Right renal cortex interstitium (tissue), 3 donors: ENCODE results near the gene SYF2. TPM values are rescaled to one million over a fixed set of nuclear protein-coding genes. Genes with fewer than 3 reads are reported as not detected.
"Not testable (repeated sequence)": the region's sequence is repeated elsewhere in the genome, so short reads cannot be mapped to it uniquely, and the experiment has no call there.

Source experiments
- DNase-seq, 3 donors: peaks; one replicate each; pipeline ENCODE4 v3.0.0-alpha.2; 2013; ENCODE audit warnings: low read depth in 3 of 3, low spot score in 2 of 3
- polyA plus RNA-seq, 3 donors: library from polyadenylated mRNA; unstranded; fragments of 120-200 nt; gene quantifications; one replicate each; pipeline ENCODE4 v1.2.1, GENCODE V29; 2013; ENCODE audit not compliant: insufficient read length in 3 of 3

SYF2 gene
- polyA plus RNA-seq, 3 donors = 122 to 141 (median 128) TPM

DNA sequence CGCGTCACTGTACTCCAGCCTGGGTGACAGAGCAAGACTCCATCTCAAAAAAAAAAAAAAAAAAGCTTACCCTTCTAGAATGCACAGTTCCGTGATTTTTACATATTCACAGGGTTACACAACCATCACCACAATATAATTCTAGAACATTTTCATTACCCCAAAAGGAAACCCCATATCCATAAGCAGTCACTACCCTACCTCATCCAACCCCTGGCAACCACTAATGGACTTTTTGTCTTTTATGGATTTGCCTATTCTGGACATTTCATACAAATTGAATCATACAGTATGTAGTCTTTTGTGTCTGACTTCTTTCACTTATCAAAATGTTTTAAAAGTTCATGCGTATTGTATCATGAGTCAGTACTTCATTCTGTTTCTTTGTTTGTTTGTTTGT is 22.8 kb downstream of the SYF2 start:
- no peak for DNase-seq

- no peak for DNase-seq
Observed at GRCh38 chr1:25208561-25209222, 23.6 kb downstream of the SYF2 start.

GRCh38 chr1:25208092-25208491 is 24.2 kb downstream of the SYF2 start:
- no peak for DNase-seq

DNA sequence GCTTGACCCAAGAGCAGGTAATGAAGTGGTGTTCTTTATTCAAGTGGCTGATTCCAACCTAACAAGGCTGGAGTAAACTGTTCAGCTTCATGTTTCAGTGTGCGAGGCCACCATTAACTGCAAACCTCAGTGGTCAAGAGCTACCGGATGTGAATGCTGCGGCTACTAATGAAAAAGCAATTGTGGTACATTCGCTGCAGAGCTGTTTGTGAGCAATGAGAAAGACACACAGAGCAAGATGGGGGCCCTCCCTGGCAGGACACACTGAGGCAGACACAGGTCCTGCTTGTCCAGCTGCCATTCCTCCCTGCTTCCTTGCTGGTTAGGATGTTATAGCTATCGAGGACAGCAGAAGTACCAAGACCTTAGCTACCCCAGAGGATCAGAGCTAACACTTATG is 26.1 kb downstream of the SYF2 start:
- no peak for DNase-seq

DNA sequence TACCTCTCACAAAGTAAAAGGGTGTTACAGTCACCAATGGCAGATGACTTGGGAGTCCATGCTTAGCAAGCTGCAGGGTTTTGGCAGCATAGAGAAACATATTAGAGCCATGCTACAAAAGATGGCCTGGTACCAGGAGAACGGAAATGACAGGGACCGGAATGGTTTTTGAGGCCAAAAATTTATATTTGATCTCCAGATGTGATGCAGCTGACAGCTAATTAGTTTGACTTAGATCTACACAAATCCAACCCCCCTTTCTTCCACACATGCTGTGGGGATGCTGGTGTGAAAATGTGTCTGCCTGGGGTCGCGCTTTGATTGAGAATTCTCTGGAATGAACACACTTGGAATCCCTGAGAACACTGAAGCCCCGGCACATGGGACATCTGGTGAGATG is 26.5 kb downstream of the SYF2 start:
- DNase-seq = no peak

DNA sequence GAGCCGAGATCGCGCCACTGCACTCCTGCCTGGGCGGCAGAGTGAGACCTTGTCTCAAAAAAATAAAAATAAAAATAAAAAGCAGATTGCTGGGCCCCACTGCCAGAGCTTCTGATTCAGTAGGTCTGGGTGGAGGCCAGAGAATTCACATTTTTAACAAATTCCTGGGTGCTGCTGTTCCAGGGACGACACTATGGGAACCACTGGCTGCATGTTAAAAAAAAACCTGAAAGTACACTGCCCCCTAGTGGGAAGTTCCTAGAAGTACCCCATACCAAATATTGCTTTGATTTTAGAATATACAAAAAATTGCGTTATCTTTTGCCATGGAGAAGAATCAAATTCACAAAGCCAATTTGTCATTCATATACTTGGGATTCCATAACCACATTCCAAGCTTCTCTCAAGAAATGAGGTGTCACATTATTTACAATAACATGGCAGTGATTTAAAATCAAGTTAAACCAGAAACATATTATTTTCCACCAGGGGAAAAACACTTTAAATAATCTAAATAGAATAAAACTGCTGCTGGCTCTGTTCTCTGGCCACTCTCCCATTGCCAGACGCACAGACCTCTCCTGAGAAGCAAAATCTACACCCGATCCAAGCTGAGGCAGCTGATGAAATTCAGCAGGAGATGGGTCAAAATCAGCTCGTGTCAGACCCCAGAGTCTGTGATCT is 27.4 kb downstream of the SYF2 start:
- DNase-seq = no peak

DNA sequence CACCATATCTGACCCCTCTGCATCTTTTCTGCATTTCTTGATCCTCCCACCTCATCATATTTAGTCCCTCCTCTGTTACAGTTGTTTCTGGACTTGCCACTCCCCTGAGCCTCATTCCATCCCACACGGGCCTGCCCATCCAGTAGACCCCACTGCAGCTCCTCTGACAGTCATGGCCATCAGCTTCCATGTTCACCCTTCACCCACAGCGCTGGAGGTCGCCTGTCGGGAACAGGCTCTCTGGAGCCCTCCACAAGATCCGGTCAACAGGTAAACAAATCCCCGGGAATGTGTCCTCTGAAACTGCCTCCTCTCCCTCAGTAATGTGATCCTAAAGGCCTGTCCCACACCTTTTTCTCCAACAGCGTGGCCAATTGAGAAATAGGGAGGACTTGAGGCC is 31.3 kb downstream of the SYF2 start:
- no peak for DNase-seq

- DNase-seq = no peak
Observed at GRCh38 chr1:25199819-25200620, 32.3 kb downstream of the SYF2 start.

- DNase-seq = no peak
Observed at GRCh38 chr1:25198663-25199252, 33.5 kb downstream of the SYF2 start.

- DNase-seq = no peak
Observed at GRCh38 chr1:25197982-25198662, 34.2 kb downstream of the SYF2 start.

DNA sequence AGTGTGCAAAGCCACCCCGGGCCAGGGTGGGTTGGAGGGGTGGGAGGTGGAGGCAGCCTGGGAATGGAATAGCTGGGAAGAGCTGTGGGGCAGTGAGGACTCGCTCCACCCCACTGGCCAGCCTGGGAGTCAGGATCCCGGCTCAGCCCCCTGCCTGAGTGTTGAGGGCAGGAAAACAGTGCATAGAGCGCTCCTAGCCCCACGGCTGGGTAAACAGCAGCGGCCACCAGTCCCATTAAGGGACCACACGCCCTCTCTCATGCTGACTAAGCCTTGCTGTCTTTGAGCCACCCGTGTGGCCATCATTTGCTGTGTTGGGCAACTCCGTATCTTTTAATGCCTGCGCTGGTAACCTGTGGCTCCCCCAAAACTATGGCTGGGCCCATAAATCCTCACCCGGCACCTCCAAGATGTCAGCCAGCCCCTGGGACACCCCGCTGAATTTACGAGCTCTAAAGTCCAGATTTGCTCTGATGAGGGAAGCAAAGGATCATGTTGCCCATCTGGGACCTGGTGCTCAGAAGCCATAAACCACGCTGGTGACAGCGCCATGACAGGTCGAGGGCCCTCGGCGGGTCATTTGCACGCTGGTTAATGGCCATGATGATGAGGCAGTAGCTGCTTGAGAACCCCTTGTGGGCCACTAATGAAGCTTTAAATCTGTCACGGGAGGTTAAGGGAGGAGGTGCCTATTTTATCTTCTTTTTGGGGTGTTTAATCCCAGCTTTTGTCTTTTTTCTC is 34.9 kb downstream of the SYF2 start:
- no peak for DNase-seq

DNA sequence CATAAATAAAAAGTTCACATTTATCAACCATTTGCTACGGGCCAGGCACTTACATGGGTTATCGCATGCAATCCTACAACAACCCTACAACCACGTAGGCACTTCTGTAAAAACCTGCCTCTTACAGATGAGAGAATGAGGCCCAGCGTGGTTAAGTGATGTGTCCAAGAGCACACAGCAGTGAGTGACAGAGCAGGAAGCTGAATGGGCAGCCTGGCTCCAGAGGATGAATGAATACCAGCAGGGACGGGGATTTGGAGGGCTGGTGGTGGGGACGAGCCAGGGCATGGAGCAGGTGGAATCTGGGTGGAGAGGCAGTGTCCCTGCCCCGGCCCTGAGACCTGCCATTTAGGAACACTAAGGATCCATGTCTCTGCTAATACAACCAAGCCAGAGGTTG is 35.5 kb downstream of the SYF2 start:
- no peak for DNase-seq

GRCh38 chr1:25195835-25196234 is 36.5 kb downstream of the SYF2 start:
- DNase-seq = no peak

DNA sequence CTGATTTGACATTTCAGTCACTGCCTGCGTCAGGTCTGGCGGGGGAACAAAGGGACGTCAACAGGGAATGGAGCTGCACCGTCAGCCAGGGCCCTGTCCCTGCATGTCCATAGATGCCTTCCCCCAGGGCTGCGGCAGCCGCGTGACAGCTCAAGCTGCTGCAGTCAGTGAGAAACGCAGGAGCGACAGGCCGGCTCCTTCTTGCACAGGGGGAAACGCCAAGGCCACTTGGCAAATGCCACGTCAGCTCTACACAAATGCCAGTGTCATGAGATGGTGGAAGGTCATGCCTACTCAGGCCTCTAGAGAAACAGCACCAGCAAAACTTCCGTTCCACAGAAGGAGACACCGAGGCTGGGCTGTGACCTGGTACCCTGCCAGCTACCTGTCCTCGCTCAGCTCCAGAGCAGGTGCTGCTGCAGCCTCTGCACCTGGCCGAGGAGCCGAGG is 37.7 kb downstream of the SYF2 start:
- no peak for DNase-seq

DNA sequence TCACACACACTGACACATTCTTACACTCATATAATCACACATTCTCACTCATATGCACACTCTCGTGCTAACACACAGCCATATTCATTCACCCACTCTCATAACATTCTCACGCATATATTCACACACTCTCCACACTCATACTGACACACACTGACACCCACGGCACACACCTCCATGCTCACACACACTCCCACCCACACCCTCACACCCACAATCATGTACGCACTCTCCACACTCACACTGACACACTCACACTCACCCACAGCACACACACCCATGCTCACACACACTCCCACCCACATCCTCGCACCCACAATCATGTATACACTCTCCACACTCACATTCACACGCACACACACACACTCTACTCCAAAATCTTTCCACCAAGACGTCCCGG is 38.2 kb downstream of the SYF2 start:
- no peak for DNase-seq

DNA sequence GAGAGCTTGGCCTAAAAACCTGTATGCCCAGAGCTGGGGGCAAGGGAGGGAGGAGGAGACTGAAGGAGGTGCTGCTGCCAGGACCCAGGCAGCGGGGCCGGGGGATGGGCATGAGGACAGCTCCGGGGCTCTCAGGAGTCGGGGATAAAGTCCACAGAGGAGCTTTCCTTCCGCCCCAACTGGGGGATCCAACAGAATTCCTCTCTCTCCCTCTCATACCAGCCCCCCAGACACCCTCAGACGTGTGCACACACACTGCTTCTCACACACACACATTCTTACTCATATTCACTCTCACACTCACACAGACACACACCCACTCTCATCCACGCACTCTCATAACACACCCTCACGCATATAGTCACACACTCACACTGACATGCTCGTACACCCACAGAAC is 39.1 kb downstream of the SYF2 start:
- no peak for DNase-seq

- no peak for DNase-seq
Observed at GRCh38 chr1:25192154-25192553, 40.1 kb downstream of the SYF2 start.

GRCh38 chr1:25190260-25190659 is 42.0 kb downstream of the SYF2 start:
- no peak for DNase-seq

- not testable (repeated sequence) for DNase-seq
Observed at GRCh38 chr1:25187904-25188303, 44.4 kb downstream of the SYF2 start.

- no peak for DNase-seq
Observed at GRCh38 chr1:25187077-25187476, 45.2 kb downstream of the SYF2 start.
